ENCODE measurements around the gene HAPLN3.

GRCh38 chr15:88877415-88877814 lies 17.9 kb downstream of the HAPLN3 start:
- no peak for TF ChIP-seq CTCF (IDR thresholded peaks at IDR 0.05)
- no peak for TF ChIP-seq POLR2A (IDR thresholded peaks at IDR 0.05)
